SK-N-MC (cell line): Measurements from ENCODE around the gene NRBF2.

ENCODE experiments used
- EZH2 ChIP-seq: fragments of 200-600 bp; sonication (generic); IDR thresholded peaks from one replicate; pipeline ENCODE4 v1.6.1; 2017; ENCODE audit warnings: antibody characterized with exemption
- POLR2AphosphoS5 ChIP-seq: IDR thresholded peaks from 2 replicates; pipeline ENCODE4 v1.6.1; 2012; ENCODE audit warnings: mild to moderate bottlenecking, low read depth, low read length, borderline replicate concordance

GRCh38 chr10:63156236-63156635, 23.1 kb downstream of the NRBF2 start:
- TF ChIP-seq POLR2AphosphoS5 (no peak), EZH2 (no peak)
